ENCODE results near the gene CCR1.

The CCR1 gene
- total RNA-seq = 0.17 to 1.9 (median 1.9) reads per million in 3 donors

DNA sequence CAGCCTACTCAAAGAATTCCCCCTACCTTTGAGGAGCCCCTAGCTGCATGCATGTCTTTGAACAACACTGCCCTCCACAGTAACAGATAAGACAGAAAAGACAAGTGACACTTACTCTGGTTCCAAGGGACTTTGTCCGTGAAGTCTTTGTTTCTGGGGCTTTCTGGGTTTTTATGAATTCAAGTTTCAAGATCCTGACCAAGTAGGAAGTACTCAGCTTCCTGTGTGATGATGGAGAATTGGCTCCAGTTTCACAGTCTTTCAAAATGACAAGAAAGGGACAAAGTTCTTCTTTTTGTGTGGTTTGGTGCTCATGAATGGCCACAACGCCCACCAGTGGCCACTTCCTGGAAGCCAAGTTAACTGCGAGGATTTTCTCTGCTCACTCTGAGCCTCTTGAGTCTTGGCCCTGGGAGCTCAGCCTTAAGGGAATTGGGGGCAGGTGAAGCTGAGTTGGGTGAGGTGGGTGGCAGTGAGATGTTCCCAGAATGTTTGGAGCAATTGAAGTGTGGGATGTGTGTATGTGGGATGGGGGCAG lies at the start of gene CCR1:
Gene CCR1, minus strand, starts transcription at position 147 of the 538 bp plus-strand sequence. CDS start 4,000 bp downstream, outside the sequence.
- no peaks in the 10 kb centered on the region for H3K27me3 ChIP-seq (replicated peaks; ENCODE audit: control insufficient read depth, insufficient read depth, low read length, poor library complexity, severe bottlenecking)
- no peaks in the 10 kb centered on the region for H3K36me3 ChIP-seq (ENCODE audit: control insufficient read depth, insufficient read depth, low read length)
- H3K9me3 ChIP-seq (ENCODE audit: control insufficient read depth, low read length) = no peaks in the 10 kb centered on the region
- H3K4me3 ChIP-seq (ENCODE audit: insufficient read depth, low read depth, low read length, poor library complexity, severe bottlenecking) = no peak within 1 kb of the TSS
- no peak for DNase-seq
- peaks cover 18% of the 10 kb centered on the region for H3K4me1 ChIP-seq (ENCODE audit: control insufficient read depth, insufficient read depth, low read length, poor library complexity, severe bottlenecking)
- no peak within 1 kb of the TSS for H3K27ac ChIP-seq (ENCODE audit: insufficient read depth, low read length, poor library complexity, severe bottlenecking)

DNA sequence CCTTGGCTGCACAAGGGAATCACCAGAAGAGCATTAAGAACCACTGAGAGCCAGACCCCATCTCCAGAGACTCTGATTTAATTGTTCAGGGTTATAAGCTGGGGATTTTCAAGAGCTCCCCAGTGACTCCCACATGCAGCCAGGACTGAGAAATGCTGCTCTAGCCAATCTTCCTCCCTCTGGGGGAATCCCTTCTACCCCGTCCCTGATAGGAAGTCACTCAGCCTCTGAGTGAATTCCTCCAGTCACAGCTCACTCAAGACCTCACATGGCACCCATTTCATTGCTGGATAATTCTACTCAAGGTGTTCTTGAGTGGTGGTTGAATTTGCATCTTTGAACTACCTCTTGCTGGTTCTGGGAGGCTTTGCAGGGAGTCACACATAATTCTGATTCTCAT lies 44.9 kb upstream of the CCR1 start:
- no peak overlapping the region for H3K4me3 ChIP-seq (ENCODE audit: insufficient read depth, low read depth, low read length, poor library complexity, severe bottlenecking)
- no peak overlapping the region for H3K27ac ChIP-seq (ENCODE audit: insufficient read depth, low read length, poor library complexity, severe bottlenecking)
- no peaks in the 10 kb centered on the region for H3K4me1 ChIP-seq (ENCODE audit: control insufficient read depth, insufficient read depth, low read length, poor library complexity, severe bottlenecking)
- H3K9me3 ChIP-seq (ENCODE audit: control insufficient read depth, low read length) = no peaks in the 10 kb centered on the region
- no peaks in the 10 kb centered on the region for H3K36me3 ChIP-seq (ENCODE audit: control insufficient read depth, insufficient read depth, low read length)
- H3K27me3 ChIP-seq (replicated peaks; ENCODE audit: control insufficient read depth, insufficient read depth, low read length, poor library complexity, severe bottlenecking) = no peaks in the 10 kb centered on the region
- no peak for DNase-seq

DNA sequence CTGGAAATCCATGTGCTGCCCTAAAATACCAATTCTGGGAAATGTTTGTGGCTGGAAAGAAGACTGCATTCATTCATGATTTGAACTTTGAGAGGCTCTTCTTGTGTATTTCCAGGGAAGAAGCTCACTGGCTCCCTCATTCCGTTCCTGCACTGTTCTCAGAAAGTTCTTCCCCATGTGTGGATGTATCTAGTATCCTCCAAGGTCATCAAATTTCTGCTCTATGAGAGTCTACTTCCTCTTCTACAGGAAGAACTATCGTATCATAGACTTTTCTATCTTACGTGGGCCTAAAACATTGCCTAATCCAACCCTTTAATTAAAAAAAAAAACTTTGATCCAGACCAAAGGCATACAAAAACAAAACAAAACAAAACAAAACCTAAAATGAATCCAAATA lies 37.0 kb upstream of the CCR1 start:
- no peaks in the 10 kb centered on the region for H3K36me3 ChIP-seq (ENCODE audit: control insufficient read depth, insufficient read depth, low read length)
- peaks cover 4% of the 10 kb centered on the region for H3K4me1 ChIP-seq (ENCODE audit: control insufficient read depth, insufficient read depth, low read length, poor library complexity, severe bottlenecking)
- no peak overlapping the region for H3K27ac ChIP-seq (ENCODE audit: insufficient read depth, low read length, poor library complexity, severe bottlenecking)
- H3K9me3 ChIP-seq (ENCODE audit: control insufficient read depth, low read length) = no peaks in the 10 kb centered on the region
- H3K4me3 ChIP-seq (ENCODE audit: insufficient read depth, low read depth, low read length, poor library complexity, severe bottlenecking) = no peak overlapping the region
- DNase-seq = no peak
- H3K27me3 ChIP-seq (replicated peaks; ENCODE audit: control insufficient read depth, insufficient read depth, low read length, poor library complexity, severe bottlenecking) = no peaks in the 10 kb centered on the region

DNA sequence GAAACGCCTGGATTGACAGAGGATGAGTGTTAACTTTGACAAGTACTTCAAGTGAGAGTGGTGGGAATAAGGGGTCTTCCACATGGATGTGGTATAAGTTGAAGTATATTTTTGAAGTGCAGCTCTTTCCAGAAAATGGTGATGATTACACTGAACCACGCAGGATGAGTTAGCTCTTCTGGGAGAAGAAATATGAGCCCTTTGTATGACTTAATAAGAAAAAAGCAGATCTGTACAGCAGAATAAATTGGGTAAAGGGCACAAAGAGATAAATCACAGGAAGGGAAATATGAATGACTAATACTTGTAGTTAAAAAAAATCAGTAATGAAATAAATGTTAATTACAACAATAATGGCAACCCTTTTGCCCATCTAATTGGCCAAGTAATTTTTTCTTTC lies 35.4 kb upstream of the CCR1 start:
- Histone ChIP-seq H3K27ac (ENCODE audit: insufficient read depth, low read length, poor library complexity, severe bottlenecking) (no peak overlapping the region), H3K4me3 (ENCODE audit: insufficient read depth, low read depth, low read length, poor library complexity, severe bottlenecking) (no peak overlapping the region), H3K4me1 (ENCODE audit: control insufficient read depth, insufficient read depth, low read length, poor library complexity, severe bottlenecking) (peaks cover 4% of the 10 kb centered on the region), H3K27me3 (replicated peaks; ENCODE audit: control insufficient read depth, insufficient read depth, low read length, poor library complexity, severe bottlenecking) (no peaks in the 10 kb centered on the region), H3K36me3 (ENCODE audit: control insufficient read depth, insufficient read depth, low read length) (no peaks in the 10 kb centered on the region), H3K9me3 (ENCODE audit: control insufficient read depth, low read length) (no peaks in the 10 kb centered on the region)
- DNase-seq = no peak

DNA sequence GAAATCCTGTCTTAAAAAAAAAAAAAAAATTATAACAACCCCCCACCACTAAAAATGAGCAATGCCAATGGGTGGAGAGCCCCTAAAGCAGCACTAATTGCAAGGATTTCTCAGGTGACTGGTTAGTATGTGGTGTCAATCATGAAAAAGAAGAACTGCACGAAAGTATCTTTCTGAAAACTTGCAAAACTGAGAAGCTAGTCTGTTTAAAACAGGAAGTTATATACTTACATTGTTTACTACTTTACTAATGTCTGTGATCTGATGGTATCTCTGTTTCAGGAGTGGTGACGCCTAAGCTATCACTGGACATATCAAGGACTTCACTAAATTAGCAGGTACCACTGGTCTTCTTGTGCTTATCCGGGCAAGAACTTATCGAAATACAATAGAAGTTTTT lies 34.0 kb upstream of the CCR1 start, which contains the start of gene CCR3:
Gene CCR3, plus strand, starts transcription at position 341 of the 400 bp plus-strand sequence. CDS start 22,699 bp downstream, outside the sequence.
- Histone ChIP-seq H3K4me3 (ENCODE audit: insufficient read depth, low read depth, low read length, poor library complexity, severe bottlenecking) (no peak within 1 kb of the TSS), H3K4me1 (ENCODE audit: control insufficient read depth, insufficient read depth, low read length, poor library complexity, severe bottlenecking) (peaks cover 4% of the 10 kb centered on the region), H3K27ac (ENCODE audit: insufficient read depth, low read length, poor library complexity, severe bottlenecking) (no peak within 1 kb of the TSS), H3K36me3 (ENCODE audit: control insufficient read depth, insufficient read depth, low read length) (no peaks in the 10 kb centered on the region), H3K27me3 (replicated peaks; ENCODE audit: control insufficient read depth, insufficient read depth, low read length, poor library complexity, severe bottlenecking) (no peaks in the 10 kb centered on the region), H3K9me3 (ENCODE audit: control insufficient read depth, low read length) (no peaks in the 10 kb centered on the region)
- no peak for DNase-seq

DNA sequence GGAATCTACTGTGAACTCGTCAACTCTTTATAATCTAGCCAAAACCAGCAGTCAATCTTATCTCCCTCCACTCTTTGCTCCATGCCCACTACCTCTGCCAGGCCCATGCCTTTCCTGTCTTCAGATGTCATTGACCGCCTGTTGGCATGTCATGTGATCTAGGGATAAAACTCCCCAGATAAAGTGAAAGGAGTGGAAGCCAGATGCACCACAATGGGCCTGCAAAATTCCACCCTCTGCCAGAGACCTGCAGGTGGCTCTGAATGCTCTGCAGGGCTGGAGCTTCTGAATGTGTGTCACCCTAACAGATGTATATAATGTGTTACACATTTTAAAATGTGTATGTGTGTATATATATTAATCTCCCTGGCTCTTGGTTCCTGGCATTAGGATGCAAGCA lies 31.8 kb upstream of the CCR1 start:
- Histone ChIP-seq H3K9me3 (ENCODE audit: control insufficient read depth, low read length) (no peaks in the 10 kb centered on the region), H3K4me3 (ENCODE audit: insufficient read depth, low read depth, low read length, poor library complexity, severe bottlenecking) (no peak overlapping the region), H3K4me1 (ENCODE audit: control insufficient read depth, insufficient read depth, low read length, poor library complexity, severe bottlenecking) (peaks cover 4% of the 10 kb centered on the region), H3K27ac (ENCODE audit: insufficient read depth, low read length, poor library complexity, severe bottlenecking) (no peak overlapping the region), H3K36me3 (ENCODE audit: control insufficient read depth, insufficient read depth, low read length) (no peaks in the 10 kb centered on the region), H3K27me3 (replicated peaks; ENCODE audit: control insufficient read depth, insufficient read depth, low read length, poor library complexity, severe bottlenecking) (no peaks in the 10 kb centered on the region)
- no peak for DNase-seq

DNA sequence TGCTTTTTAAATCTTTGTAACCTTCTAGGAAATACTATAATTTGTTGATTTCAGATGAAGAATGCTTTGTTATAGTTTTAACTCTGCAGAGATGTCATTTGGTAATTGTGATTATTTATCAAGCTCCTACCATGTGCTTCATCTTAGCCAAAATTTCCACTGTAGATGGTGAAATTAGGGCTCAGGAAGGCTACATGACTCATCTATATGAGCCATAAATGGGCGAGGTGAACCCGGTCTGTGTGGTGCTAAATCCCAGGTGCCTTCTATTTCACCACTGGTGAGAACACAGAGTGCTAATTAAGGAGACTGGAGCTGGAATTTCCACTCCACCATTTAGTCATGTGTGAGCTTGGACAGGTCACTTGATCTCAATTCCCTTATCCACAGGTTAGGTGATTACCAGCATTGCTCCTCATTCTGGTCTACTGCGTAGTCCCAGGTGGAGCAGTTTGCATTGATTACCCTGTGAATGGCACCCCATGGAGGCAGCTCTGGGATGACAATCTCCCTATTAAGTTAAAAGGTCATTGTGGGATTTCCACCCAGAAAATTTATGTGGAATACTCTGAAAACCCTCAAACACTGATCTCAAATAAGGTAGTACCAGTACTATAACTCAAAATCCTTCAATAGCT lies 31.3 kb upstream of the CCR1 start:
- peaks cover 4% of the 10 kb centered on the region for H3K4me1 ChIP-seq (ENCODE audit: control insufficient read depth, insufficient read depth, low read length, poor library complexity, severe bottlenecking)
- H3K27ac ChIP-seq (ENCODE audit: insufficient read depth, low read length, poor library complexity, severe bottlenecking) = no peak overlapping the region
- no peaks in the 10 kb centered on the region for H3K9me3 ChIP-seq (ENCODE audit: control insufficient read depth, low read length)
- no peak for DNase-seq
- H3K36me3 ChIP-seq (ENCODE audit: control insufficient read depth, insufficient read depth, low read length) = no peaks in the 10 kb centered on the region
- H3K4me3 ChIP-seq (ENCODE audit: insufficient read depth, low read depth, low read length, poor library complexity, severe bottlenecking) = no peak overlapping the region
- no peaks in the 10 kb centered on the region for H3K27me3 ChIP-seq (replicated peaks; ENCODE audit: control insufficient read depth, insufficient read depth, low read length, poor library complexity, severe bottlenecking)

- H3K4me3 ChIP-seq (ENCODE audit: insufficient read depth, low read depth, low read length, poor library complexity, severe bottlenecking) = no peak overlapping the region
- peaks cover 4% of the 10 kb centered on the region for H3K4me1 ChIP-seq (ENCODE audit: control insufficient read depth, insufficient read depth, low read length, poor library complexity, severe bottlenecking)
- H3K27me3 ChIP-seq (replicated peaks; ENCODE audit: control insufficient read depth, insufficient read depth, low read length, poor library complexity, severe bottlenecking) = no peaks in the 10 kb centered on the region
- no peak for DNase-seq
- H3K27ac ChIP-seq (ENCODE audit: insufficient read depth, low read length, poor library complexity, severe bottlenecking) = no peak overlapping the region
- no peaks in the 10 kb centered on the region for H3K9me3 ChIP-seq (ENCODE audit: control insufficient read depth, low read length)
- no peaks in the 10 kb centered on the region for H3K36me3 ChIP-seq (ENCODE audit: control insufficient read depth, insufficient read depth, low read length)
Measured at GRCh38 chr3:46238386-46238785, 30.3 kb upstream of the CCR1 start.

- no peak overlapping the region for H3K27ac ChIP-seq (ENCODE audit: insufficient read depth, low read length, poor library complexity, severe bottlenecking)
Measured at GRCh38 chr3:46236294-46237054, 28.4 kb upstream of the CCR1 start.

GRCh38 chr3:46235425-46235824 lies 27.3 kb upstream of the CCR1 start:
- Histone ChIP-seq H3K4me1 (ENCODE audit: control insufficient read depth, insufficient read depth, low read length, poor library complexity, severe bottlenecking) (no peaks in the 10 kb centered on the region), H3K4me3 (ENCODE audit: insufficient read depth, low read depth, low read length, poor library complexity, severe bottlenecking) (no peak overlapping the region), H3K27ac (ENCODE audit: insufficient read depth, low read length, poor library complexity, severe bottlenecking) (no peak overlapping the region), H3K27me3 (replicated peaks; ENCODE audit: control insufficient read depth, insufficient read depth, low read length, poor library complexity, severe bottlenecking) (no peaks in the 10 kb centered on the region), H3K36me3 (ENCODE audit: control insufficient read depth, insufficient read depth, low read length) (no peaks in the 10 kb centered on the region), H3K9me3 (ENCODE audit: control insufficient read depth, low read length) (no peaks in the 10 kb centered on the region)
- DNase-seq = no peak

More at GRCh38 chr3:46236294-46237054, 28.4 kb upstream of the CCR1 start:
- Histone ChIP-seq H3K4me1 (ENCODE audit: control insufficient read depth, insufficient read depth, low read length, poor library complexity, severe bottlenecking) (no peaks in the 10 kb centered on the region), H3K4me3 (ENCODE audit: insufficient read depth, low read depth, low read length, poor library complexity, severe bottlenecking) (no peak overlapping the region), H3K36me3 (ENCODE audit: control insufficient read depth, insufficient read depth, low read length) (no peaks in the 10 kb centered on the region), H3K9me3 (ENCODE audit: control insufficient read depth, low read length) (no peaks in the 10 kb centered on the region), H3K27me3 (replicated peaks; ENCODE audit: control insufficient read depth, insufficient read depth, low read length, poor library complexity, severe bottlenecking) (no peaks in the 10 kb centered on the region)
- no peak for DNase-seq
